SIG-M5 treated with dmso at 0.1 percent for 504 hours (cell line): Measurements from ENCODE around the gene SYNGR3.

Experiments used
- DNase-seq: peaks from one replicate; lab custom pipeline; 2025; ENCODE audit not compliant: unreplicated experiment; lab: John Stamatoyannopoulos, UW

SYNGR3 gene

GRCh38 chr16:1976216-1976520, 13.6 kb upstream of the SYNGR3 start:
- DNase-seq = no peak

DNA sequence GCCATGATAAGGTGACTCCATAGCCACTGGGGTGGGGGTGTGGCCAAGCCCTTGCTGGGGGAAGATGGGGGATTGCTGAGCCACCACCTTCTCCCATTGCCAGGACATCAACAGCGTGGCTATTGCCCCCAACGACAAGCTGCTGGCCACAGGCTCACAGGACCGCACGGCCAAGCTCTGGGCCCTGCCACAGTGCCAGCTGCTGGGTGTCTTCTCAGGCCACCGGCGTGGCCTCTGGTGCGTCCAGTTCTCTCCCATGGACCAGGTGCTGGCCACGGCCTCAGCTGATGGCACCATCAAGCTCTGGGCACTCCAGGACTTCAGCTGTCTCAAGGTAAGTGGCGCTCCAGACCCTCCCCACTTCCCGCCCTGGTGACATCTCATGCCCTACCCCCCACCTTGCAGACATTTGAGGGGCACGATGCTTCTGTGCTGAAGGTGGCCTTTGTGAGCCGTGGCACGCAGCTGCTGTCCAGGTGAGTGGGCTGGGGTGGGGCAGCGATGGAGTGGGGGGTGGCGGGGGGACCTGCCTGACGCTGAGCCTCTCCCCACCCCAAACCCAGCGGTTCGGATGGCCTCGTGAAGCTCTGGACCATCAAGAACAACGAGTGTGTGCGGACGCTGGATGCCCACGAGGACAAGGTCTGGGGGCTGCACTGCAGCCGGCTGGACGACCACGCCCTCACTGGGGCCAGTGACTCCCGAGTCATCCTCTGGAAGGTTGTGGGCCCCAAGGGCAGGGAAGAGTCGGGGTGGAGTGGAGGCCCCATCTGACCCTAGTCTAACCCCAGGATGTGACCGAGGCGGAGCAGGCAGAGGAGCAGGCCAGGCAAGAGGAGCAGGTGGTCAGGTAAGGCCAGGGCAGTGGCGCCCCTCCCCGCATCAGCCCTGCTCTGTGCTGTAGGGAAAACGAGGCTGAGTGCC, 12.6 kb upstream of the SYNGR3 start:
- DNase-seq = no peak

- DNase-seq = no peak
Observed at GRCh38 chr16:1977875-1978268, 11.9 kb upstream of the SYNGR3 start.

- DNase-seq = no peak
Observed at GRCh38 chr16:1978476-1979120, 11.2 kb upstream of the SYNGR3 start.

DNA sequence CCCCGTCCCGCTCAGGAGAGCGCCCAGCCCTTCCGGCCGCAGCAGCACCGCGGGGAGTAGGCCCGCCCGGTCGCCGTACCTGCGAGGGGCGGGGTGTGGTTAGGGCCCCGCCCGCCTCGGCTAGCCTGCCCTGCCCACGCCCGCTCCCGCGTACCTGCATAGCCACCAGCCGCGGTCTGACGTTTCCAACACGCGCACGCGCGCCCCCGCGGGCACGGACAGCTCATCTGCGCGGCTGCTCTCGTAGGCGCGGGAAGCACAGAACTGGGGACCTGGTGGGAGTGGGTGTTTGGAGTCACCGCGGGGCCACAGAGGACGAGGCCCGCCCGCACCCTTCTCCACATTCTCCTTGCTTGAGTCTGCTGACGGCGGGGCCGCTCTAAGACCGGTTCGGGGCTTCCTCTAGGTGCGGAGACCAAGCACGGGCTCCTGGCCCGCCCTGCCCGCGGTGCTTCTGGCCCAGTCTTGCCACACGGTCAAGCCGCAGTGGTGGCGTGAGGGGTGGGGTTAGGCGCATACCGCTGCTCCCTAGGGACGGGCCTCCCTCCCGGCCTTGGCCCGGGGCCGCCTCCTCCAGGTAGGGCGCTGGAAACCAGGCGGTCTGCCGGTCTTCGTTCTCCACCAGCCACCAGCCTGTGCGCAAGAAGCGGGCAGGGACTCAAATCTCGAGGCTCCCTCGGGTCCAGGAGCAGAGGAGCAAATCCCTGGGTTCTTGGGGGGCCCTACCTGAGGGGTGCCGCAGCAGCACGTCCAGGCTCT, 10.3 kb upstream of the SYNGR3 start:
- DNase-seq = no peak

DNA sequence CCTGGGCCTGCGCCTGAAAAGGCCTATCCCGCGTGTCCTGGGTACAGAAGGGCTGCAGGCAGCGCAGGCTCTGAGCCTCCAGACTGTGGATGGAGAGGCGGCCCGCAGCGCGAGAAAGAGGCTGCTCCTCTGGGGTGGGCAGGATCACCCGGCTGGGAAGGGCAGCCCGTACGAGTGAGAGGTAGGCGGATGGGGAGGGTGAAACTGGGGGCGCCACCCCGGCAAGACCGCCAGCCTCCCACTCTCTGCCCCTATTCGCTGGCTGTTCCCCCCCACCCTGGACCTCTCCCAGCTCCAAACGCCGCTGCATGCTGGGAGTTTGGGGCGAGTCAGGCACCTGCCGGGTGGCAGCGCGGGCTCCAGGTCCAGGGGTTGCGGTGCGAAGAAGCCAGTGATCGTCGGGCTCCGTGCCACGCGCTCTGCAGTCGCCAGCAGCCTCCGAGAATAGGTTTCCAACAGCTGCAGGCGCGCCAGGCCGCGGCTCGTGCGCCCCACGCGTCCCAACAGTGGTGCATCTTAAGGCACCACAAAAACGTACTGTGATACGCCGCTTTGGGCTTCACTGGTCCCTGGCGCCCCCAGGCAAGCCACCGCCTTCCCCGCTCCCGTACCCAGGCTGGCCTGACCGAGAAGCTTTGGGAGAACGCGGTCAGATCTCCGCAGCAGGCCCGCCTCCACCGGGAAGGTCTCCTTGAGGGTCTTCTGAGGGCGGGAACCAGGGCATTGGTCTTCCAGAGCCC, 9.6 kb upstream of the SYNGR3 start:
- DNase-seq = no peak

GRCh38 chr16:1980770-1981087, 9.0 kb upstream of the SYNGR3 start:
- DNase-seq = no peak

DNA sequence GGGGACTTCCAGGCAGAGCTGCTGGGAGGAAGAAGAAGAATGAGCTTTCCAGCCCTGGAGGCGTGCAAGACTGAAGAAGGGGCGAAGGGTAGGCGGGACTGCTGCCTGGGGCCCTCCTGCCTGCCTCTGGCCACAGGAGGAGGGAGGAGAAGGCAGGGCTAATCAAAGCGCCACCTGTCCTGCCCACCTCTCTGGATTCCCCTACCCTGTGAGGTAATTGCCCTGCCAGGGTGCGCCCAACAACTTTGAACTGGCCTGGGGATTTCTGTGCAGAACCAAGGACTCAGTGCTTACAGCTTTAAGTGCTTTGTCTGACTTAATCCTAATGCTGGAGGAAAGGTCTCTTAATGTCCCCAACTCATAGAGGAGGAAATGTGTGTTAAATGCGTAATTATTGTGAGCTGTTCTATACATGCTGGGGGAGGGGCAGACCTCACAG, 8.4 kb upstream of the SYNGR3 start, which contains the start of gene NOXO1:
Gene NOXO1, minus strand, starts transcription at position 72 of the 439 bp plus-strand sequence. CDS start 290 bp downstream, outside the sequence.
- no peak for DNase-seq

DNA sequence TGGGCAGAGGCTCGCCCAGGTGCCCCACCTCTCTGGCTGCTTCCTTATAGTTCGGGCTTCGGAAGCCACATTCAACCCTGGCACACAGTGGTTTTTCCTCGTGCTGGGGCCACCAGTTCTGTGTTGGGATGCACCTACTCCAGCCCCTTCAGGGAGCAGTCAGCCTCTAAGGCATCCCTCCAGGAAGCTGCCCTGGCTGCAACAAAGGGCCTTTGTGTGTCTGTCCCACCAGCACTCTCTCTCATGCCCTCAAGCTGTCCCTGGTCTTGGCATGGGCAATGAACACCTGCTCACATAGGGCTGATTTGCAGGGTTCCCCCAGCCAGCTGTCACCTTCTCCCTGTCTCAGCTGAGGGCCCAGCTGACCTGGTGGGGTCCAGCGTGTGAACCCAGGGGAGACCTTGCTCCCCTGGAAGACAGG, 7.7 kb upstream of the SYNGR3 start:
- no peak for DNase-seq

DNA sequence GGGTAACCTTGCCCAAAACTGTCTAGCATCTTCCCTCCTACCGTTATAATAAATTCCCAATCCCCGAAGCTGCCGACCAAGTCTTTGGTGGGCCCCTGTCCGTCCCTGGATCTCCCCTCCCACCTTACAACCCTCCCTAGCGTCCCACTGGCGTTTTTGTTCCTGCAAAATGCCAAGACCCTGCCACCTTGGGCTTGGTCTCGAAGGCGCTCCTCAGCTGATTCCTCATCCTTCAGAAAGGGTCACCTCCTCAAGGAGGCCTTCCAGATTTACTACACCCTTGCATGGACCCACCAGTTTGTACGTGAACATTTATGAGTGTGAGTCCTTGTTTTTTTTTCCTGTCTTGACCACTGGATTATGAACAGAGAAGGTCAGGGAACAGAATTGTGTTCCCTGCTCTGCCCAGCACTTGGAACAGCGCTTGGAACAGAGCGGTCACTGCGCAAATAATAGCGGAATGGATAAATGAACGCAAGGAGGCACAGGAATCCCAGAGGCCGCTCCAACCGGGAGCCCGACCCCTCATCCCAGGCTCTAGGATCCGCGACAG, 6.7 kb upstream of the SYNGR3 start:
- DNase-seq = no peak

- peak; percentile 71 for DNase-seq
Observed at GRCh38 chr16:1983544-1984346, 6.0 kb upstream of the SYNGR3 start, which contains the start of gene GFER. GFER (plus strand) TSS chr16:1984193; CDS start chr16:1984219, 26 bp downstream.

DNA sequence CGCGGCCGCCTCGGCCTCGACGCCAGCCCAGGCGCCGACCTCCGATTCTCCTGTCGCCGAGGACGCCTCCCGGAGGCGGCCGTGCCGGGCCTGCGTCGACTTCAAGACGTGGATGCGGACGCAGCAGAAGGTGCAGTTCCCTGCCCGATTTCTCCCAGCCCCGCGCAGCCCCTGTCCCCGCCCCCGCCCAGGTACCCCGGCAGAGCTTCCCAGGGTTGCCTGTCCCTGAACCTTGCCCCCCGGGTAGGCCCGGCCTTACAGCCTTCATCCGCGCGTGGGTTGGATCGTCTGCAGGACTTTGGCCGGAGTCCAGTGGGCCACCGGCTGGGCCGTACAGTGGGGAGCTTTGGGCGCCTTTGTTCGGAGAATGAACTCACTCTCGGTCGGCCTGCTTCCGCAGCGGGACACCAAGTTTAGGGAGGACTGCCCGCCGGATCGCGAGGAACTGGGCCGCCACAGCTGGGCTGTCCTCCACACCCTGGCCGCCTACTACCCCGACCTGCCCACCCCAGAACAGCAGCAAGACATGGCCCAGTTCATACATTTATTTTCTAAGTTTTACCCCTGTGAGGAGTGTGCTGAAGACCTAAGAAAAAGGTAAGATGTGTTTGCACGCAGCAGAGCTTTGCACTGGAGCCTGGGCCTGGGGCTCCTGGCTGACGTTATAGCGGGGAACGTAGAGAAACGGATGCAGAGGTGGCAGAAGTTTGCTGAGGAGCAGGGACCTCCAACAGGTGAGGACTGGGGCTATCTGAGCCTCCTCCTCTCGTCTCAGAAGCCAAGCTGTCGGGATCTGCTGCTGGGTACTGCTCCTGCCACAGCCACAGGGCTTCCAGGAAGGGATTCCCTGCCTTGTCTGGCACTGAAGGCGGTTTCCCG, 5.2 kb upstream of the SYNGR3 start:
- no peak for DNase-seq

GRCh38 chr16:1985466-1986150, 4.2 kb upstream of the SYNGR3 start:
- DNase-seq = no peak

- no peak for DNase-seq
Observed at GRCh38 chr16:1987198-1987597, 2.6 kb upstream of the SYNGR3 start.

DNA sequence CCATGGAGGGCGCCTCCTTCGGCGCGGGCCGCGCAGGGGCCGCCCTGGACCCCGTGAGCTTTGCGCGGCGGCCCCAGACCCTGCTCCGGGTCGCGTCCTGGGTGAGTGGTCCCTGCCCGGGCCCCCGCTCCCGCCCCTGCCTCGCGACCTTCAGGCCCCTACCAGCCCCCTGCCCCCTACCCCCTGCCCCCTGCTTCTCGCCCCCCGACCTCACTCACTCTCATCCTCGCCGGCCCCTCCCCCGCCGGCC, 256 bp downstream of the SYNGR3 start:
- DNase-seq = no peak

DNA sequence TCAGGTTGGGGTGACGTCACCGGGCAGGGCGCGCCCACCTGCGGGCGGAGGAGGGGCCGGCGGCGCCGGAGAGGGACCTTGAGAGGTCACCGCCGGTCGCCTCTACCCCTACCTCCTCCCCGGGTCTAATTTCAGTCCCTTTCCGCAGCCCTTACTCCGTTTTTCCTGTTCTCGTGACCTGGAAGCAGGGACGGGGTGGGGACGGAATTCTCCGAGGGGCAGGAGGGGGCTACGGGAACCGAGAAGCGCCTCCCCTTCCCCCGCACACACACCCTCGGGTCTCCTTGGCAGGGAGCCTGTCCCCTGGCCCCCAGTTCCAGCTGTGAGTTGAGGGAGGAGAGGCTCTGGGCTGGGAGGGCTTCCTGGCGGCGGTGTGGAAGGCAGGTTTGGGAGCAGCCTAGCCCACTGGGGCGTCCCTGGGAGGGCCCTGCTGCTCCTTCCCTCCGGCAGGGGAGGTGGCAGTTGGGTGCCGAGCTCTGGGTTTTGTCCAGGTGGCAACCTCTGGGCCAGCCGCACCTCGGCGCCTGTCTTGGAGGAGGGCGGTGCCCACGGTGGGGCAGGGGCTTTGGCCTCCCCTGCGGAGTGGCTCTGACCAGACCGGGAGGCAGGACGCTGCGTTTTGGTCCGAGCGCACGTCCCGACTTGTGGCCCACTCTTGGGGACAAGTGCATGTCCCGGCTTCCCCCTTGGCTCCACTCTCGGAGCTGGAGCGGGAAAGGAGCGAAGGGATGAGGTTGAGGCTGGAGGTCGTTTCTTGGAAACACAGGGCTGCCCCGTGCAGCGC, 773 bp downstream of the SYNGR3 start:
- DNase-seq = no peak

DNA sequence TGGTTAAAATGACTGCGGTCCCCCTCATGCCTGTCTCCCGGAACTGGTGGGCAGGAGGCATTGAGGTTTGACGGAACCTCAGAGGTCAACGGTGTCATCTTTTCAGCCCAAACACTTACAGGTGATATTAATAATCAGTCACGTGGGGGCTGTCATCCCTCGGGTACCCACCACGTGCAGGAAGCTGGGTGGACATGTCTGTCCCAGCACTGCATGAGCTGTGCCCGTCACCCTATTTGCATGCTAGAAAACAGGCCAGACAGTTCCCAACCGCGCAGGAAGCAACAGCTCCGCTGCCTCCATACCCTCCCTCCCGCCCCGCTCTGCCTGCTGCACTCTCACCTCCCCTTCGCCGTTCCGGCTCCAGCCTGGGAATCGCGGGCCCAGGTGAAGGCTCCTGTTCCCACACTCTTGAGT, 1.4 kb downstream of the SYNGR3 start:
- no peak for DNase-seq

GRCh38 chr16:1991588-1991947, 1.8 kb downstream of the SYNGR3 start:
- DNase-seq = no peak
